ENCODE measurements around the gene PRPF38B.
"Not testable (repeated sequence)": the region's sequence is repeated elsewhere in the genome, so short reads cannot be mapped to it uniquely, and the experiment has no call there.

The PRPF38B gene

GRCh38 chr1:108679586-108680213, 12.4 kb upstream of the PRPF38B start:
- DNase-seq (ENCODE audit: low read depth): no peak

- DNase-seq (ENCODE audit: low read depth): not testable (repeated sequence)
Measured at GRCh38 chr1:108681701-108682100, 10.4 kb upstream of the PRPF38B start.

GRCh38 chr1:108685529-108685928, 6.6 kb upstream of the PRPF38B start:
- DNase-seq (ENCODE audit: low read depth): no peak

GRCh38 chr1:108686614-108687313, 5.3 kb upstream of the PRPF38B start:
- no peak for DNase-seq (ENCODE audit: low read depth)

- DNase-seq (ENCODE audit: low read depth): no peak
Measured at GRCh38 chr1:108691128-108691941, 775 bp upstream of the PRPF38B start.

GRCh38 chr1:108692724-108693655, 880 bp downstream of the PRPF38B start:
- peak; percentile 34 for DNase-seq (ENCODE audit: low read depth)

- no peak for DNase-seq (ENCODE audit: low read depth)
Measured at GRCh38 chr1:108695535-108695934, 3.4 kb downstream of the PRPF38B start.

GRCh38 chr1:108699375-108700332, 7.5 kb downstream of the PRPF38B start:
- DNase-seq (ENCODE audit: low read depth): no peak

- no peak for DNase-seq (ENCODE audit: low read depth)
Measured at GRCh38 chr1:108701176-108701849, 9.2 kb downstream of the PRPF38B start.

GRCh38 chr1:108702109-108702508, 10.0 kb downstream of the PRPF38B start:
- DNase-seq (ENCODE audit: low read depth): not testable (repeated sequence)

- DNase-seq (ENCODE audit: low read depth): no peak
Measured at GRCh38 chr1:108703939-108704338, 11.8 kb downstream of the PRPF38B start.

GRCh38 chr1:108704496-108704895, 12.4 kb downstream of the PRPF38B start:
- no peak for DNase-seq (ENCODE audit: low read depth)

- no peak for DNase-seq (ENCODE audit: low read depth)
Measured at GRCh38 chr1:108706643-108707042, 14.5 kb downstream of the PRPF38B start.

GRCh38 chr1:108708691-108709660, 16.9 kb downstream of the PRPF38B start:
- peak; percentile 32 for DNase-seq (ENCODE audit: low read depth)

GRCh38 chr1:108712606-108713150, 20.6 kb downstream of the PRPF38B start, which contains the start of gene FNDC7:
Gene FNDC7 (plus strand): TSS chr1:108712908. CDS start chr1:108712934, 26 bp downstream.
- DNase-seq (ENCODE audit: low read depth): no peak

- DNase-seq (ENCODE audit: low read depth): no peak
Measured at GRCh38 chr1:108715932-108716331, 23.8 kb downstream of the PRPF38B start.

GRCh38 chr1:108716437-108717230, 24.5 kb downstream of the PRPF38B start:
- DNase-seq (ENCODE audit: low read depth): no peak
